Panc1 (cell line): ENCODE data around the gene MAP4K4.

Experiments used
- POLR2AphosphoS5 ChIP-seq: IDR thresholded peaks from 2 replicates; pipeline ENCODE4 v1.6.1; 2012; ENCODE audit warnings: mild to moderate bottlenecking, low read depth, low read length, moderate library complexity
- SIN3A ChIP-seq: IDR thresholded peaks from 2 replicates; pipeline ENCODE4 v1.6.1; 2012; ENCODE audit warnings: low read depth, mild to moderate bottlenecking, low read length, moderate library complexity, borderline replicate concordance; ENCODE audit not compliant: insufficient read depth
- TCF7L2 ChIP-seq: IDR thresholded peaks from 2 replicates; pipeline ENCODE4 v1.6.1; 2011; ENCODE audit warnings: mild to moderate bottlenecking, low read depth, low read length, inconsistent platforms
- TF ChIP-seq, protein P1 (sequence below): fragments of 450-650 bp; IDR thresholded peaks from 2 replicates; pipeline ENCODE4 v1.5.1; 2017; ENCODE audit warnings: mild to moderate bottlenecking
- TF ChIP-seq, protein P2 (sequence below), 2 experiments: IDR thresholded peaks; 2 replicates each; pipeline ENCODE4 v1.6.1; 2011 to 2012; ENCODE audit warnings: low read depth in 2 of 2, control low read depth in 1 of 2, low read length in 1 of 2, mild to moderate bottlenecking in 1 of 2, moderate library complexity in 1 of 2; ENCODE audit not compliant: insufficient read depth in 1 of 2

DNA sequence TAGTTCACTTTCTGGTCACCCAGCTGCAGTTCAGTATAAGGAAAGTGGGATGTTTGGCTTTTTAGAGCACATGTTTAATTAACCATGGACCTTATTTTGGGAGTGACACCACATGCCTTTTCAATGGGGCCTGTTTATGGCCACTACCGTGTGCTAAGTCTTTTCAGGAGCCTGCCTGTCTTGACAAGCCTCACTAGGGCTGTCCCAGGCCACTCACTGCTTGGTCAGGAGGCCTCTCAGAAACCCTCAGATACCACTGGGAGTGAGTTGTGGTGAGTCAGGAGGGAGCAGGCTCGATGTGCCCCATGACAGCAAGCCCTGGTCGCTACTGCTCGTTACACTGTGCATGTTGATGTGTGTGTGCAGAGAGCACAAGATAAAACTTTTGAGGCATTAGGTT is 123.0 kb downstream of the MAP4K4 start:
- TF ChIP-seq, protein P1, sequence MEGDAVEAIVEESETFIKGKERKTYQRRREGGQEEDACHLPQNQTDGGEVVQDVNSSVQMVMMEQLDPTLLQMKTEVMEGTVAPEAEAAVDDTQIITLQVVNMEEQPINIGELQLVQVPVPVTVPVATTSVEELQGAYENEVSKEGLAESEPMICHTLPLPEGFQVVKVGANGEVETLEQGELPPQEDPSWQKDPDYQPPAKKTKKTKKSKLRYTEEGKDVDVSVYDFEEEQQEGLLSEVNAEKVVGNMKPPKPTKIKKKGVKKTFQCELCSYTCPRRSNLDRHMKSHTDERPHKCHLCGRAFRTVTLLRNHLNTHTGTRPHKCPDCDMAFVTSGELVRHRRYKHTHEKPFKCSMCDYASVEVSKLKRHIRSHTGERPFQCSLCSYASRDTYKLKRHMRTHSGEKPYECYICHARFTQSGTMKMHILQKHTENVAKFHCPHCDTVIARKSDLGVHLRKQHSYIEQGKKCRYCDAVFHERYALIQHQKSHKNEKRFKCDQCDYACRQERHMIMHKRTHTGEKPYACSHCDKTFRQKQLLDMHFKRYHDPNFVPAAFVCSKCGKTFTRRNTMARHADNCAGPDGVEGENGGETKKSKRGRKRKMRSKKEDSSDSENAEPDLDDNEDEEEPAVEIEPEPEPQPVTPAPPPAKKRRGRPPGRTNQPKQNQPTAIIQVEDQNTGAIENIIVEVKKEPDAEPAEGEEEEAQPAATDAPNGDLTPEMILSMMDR = no peak
- TF ChIP-seq, protein P2, sequence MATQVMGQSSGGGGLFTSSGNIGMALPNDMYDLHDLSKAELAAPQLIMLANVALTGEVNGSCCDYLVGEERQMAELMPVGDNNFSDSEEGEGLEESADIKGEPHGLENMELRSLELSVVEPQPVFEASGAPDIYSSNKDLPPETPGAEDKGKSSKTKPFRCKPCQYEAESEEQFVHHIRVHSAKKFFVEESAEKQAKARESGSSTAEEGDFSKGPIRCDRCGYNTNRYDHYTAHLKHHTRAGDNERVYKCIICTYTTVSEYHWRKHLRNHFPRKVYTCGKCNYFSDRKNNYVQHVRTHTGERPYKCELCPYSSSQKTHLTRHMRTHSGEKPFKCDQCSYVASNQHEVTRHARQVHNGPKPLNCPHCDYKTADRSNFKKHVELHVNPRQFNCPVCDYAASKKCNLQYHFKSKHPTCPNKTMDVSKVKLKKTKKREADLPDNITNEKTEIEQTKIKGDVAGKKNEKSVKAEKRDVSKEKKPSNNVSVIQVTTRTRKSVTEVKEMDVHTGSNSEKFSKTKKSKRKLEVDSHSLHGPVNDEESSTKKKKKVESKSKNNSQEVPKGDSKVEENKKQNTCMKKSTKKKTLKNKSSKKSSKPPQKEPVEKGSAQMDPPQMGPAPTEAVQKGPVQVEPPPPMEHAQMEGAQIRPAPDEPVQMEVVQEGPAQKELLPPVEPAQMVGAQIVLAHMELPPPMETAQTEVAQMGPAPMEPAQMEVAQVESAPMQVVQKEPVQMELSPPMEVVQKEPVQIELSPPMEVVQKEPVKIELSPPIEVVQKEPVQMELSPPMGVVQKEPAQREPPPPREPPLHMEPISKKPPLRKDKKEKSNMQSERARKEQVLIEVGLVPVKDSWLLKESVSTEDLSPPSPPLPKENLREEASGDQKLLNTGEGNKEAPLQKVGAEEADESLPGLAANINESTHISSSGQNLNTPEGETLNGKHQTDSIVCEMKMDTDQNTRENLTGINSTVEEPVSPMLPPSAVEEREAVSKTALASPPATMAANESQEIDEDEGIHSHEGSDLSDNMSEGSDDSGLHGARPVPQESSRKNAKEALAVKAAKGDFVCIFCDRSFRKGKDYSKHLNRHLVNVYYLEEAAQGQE (IDR thresholded peaks at IDR 0.05; ENCODE audit: insufficient read depth in 1 of 2, low read depth in 2 of 2, low read length in 1 of 2) = no peak
- TF ChIP-seq SIN3A (no peak), POLR2AphosphoS5 (no peak), TCF7L2 (no peak)
